Keratinocyte (primary cell): ENCODE data around the gene CNKSR3. TPM values are rescaled to one million over a fixed set of nuclear protein-coding genes. Genes with fewer than 3 reads are reported as not detected.

Experiments
- DNase-seq: peaks from one replicate; pipeline ENCODE4 v3.0.0-alpha.2; 2011; ENCODE audit warnings: low read depth, missing footprints, low spot score
- FAIRE-seq: peaks from 2 replicates; lab custom pipeline; 2011; peaks lifted over from hg19 to GRCh38; lab: Jason Lieb, UNC
- H2AFZ ChIP-seq: 2 replicates; pipeline ENCODE4 v1.6.0; 2012; ENCODE audit warnings: low read length, control low read depth, inconsistent platforms; ENCODE audit not compliant: control insufficient read depth
- H3K27ac ChIP-seq: 2 replicates; pipeline ENCODE4 v1.5.1; 2011; ENCODE audit warnings: low read length; ENCODE audit not compliant: control insufficient read depth, insufficient read depth
- H3K27me3 ChIP-seq: 3 replicates; pipeline ENCODE4 v1.6.0; 2011; ENCODE audit warnings: low read length; ENCODE audit not compliant: control insufficient read depth, insufficient read depth; ENCODE audit errors: extremely low read depth
- H3K36me3 ChIP-seq, 2 experiments: 2 replicates in 1 of 2; 3 replicates in 1 of 2; pipeline ENCODE4 v1.5.1; 2011; ENCODE audit warnings: low read length in 2 of 2, mild to moderate bottlenecking in 1 of 2; ENCODE audit not compliant: control insufficient read depth in 2 of 2, insufficient read depth in 2 of 2; ENCODE audit errors: extremely low read depth in 1 of 2
- H3K4me1 ChIP-seq: 3 replicates; pipeline ENCODE4 v1.5.1; 2011; ENCODE audit warnings: low read length; ENCODE audit not compliant: control insufficient read depth, insufficient read depth; ENCODE audit errors: extremely low read depth
- H3K4me2 ChIP-seq: 3 replicates; pipeline ENCODE4 v1.6.0; 2011; ENCODE audit warnings: low read depth, low read length; ENCODE audit not compliant: control insufficient read depth, insufficient read depth; ENCODE audit errors: extremely low read depth
- H3K4me3 ChIP-seq, 3 experiments: fragments of 200-600 bp in 1 of 3; sonication (generic) in 1 of 3; 2 replicates in 2 of 3; 3 replicates in 1 of 3; pipeline ENCODE4 v1.5.1; 2011 to 2016; ENCODE audit warnings: low read length in 3 of 3, mild to moderate bottlenecking in 3 of 3, control low read depth in 2 of 3, inconsistent platforms in 1 of 3, low read depth in 1 of 3, mixed read lengths in 1 of 3, mixed run types in 1 of 3, moderate library complexity in 1 of 3; ENCODE audit not compliant: control insufficient read depth in 2 of 3, insufficient read depth in 2 of 3; ENCODE audit errors: extremely low read depth in 1 of 3
- H3K79me2 ChIP-seq: 2 replicates; pipeline ENCODE4 v1.6.0; 2012; ENCODE audit warnings: low read length; ENCODE audit not compliant: control insufficient read depth, insufficient read depth
- H3K9ac ChIP-seq: 3 replicates; pipeline ENCODE4 v1.6.0; 2011; ENCODE audit warnings: low read length; ENCODE audit not compliant: control insufficient read depth, insufficient read depth; ENCODE audit errors: extremely low read depth
- H3K9me1 ChIP-seq: 3 replicates; pipeline ENCODE4 v1.6.0; 2011; ENCODE audit warnings: low read length; ENCODE audit not compliant: control insufficient read depth, insufficient read depth; ENCODE audit errors: extremely low read depth
- H3K9me3 ChIP-seq: 2 replicates; pipeline ENCODE4 v1.5.1; 2012; ENCODE audit warnings: low read depth, low read length; ENCODE audit not compliant: control insufficient read depth
- H4K20me1 ChIP-seq: 3 replicates; pipeline ENCODE4 v1.6.0; 2011; ENCODE audit warnings: low read length; ENCODE audit not compliant: control insufficient read depth, insufficient read depth; ENCODE audit errors: extremely low read depth
- CTCF ChIP-seq, 3 experiments: IDR thresholded peaks in 1 of 3; conservative IDR thresholded peaks in 1 of 3; optimal IDR thresholded peaks in 1 of 3; 2 replicates in 2 of 3; 3 replicates in 1 of 3; pipeline versions ENCODE3 to v1.5.1; 2011; ENCODE audit warnings: low read length in 3 of 3, mild to moderate bottlenecking in 3 of 3, moderate library complexity in 2 of 3, control low read depth in 1 of 3, inconsistent platforms in 1 of 3; ENCODE audit not compliant: insufficient read depth in 2 of 3; ENCODE audit errors: extremely low read depth in 1 of 3
- EZH2 ChIP-seq: IDR thresholded peaks from one replicate; pipeline ENCODE4 v1.6.1; 2012; ENCODE audit warnings: inconsistent platforms, mild to moderate bottlenecking, low read length, moderate library complexity
- dilution Hi-C: fragments of 300-500 bp; cut with MboI; formaldehyde crosslinking; loops from one replicate; pipeline ENCODE4 v1.7.0; 2020; ENCODE audit warnings: low sequenced_read_pairs; ENCODE audit not compliant: extremely low pct_ligation_motif_present
- polyA plus RNA-seq, 5 experiments: library from polyadenylated mRNA; depleted of rRNA in 3 of 5; stranded (reverse) in 3 of 5; stranded (forward) in 1 of 5; unstranded in 1 of 5; fragments of >200 nt; gene quantifications; 1 replicate in 1 of 5; 2 replicates in 3 of 5; 3 replicates in 1 of 5; pipeline versions ENCODE4 v1.2.1 to v1.2.3, GENCODE V29; 2011 to 2012; ENCODE audit warnings: missing spikeins in 2 of 5, low read depth in 1 of 5, low replicate concordance in 1 of 5

Gene CNKSR3
- polyA plus RNA-seq, 1 donor (not counting 4 experiments of a cell fraction or from before 2014, with no cell fraction given) = 2.0 TPM

GRCh38 chr6:154461348-154461747, 49.1 kb downstream of the CNKSR3 start:
- H3K9me1 ChIP-seq = peaks cover 2% of the 10 kb centered on the region
- H3K27ac ChIP-seq = no peak overlapping the region
- H3K4me1 ChIP-seq = peaks cover 23% of the 10 kb centered on the region
- no peak for TF ChIP-seq CTCF (optimal IDR thresholded peaks at IDR 0.05 in 1 of 3, IDR thresholded peaks at IDR 0.05 in 1 of 3, conservative IDR thresholded peaks at IDR 0.05 in 1 of 3; ENCODE audit: extremely low read depth in 1 of 3, insufficient read depth in 2 of 3, low read length in 3 of 3)
- H3K4me2 ChIP-seq = no peak overlapping the region
- H3K4me3 ChIP-seq = no peak overlapping the region
- no peaks in the 10 kb centered on the region for H3K79me2 ChIP-seq
- H3K9me3 ChIP-seq = no peaks in the 10 kb centered on the region
- dilution Hi-C loops = loop anchor here (25.0 kb wide), 1 partner anchor 299 kb away; no protein-coding TSS in a partner anchor
- no peaks in the 10 kb centered on the region for H3K27me3 ChIP-seq
- no peak overlapping the region for H3K9ac ChIP-seq
- no peaks in the 10 kb centered on the region for H3K36me3 ChIP-seq
- H2AFZ ChIP-seq = no peak overlapping the region
- DNase-seq = no peak
- no peak for FAIRE-seq
- H4K20me1 ChIP-seq = no peaks in the 10 kb centered on the region

- Histone ChIP-seq H3K9me3 (no peaks in the 10 kb centered on the region), H3K27ac (no peak overlapping the region), H3K4me3 (no peak overlapping the region), H3K79me2 (no peaks in the 10 kb centered on the region), H3K36me3 (no peaks in the 10 kb centered on the region), H3K4me2 (no peak overlapping the region), H4K20me1 (no peaks in the 10 kb centered on the region), H2AFZ (no peak overlapping the region), H3K27me3 (no peaks in the 10 kb centered on the region), H3K4me1 (peaks cover 14% of the 10 kb centered on the region), H3K9me1 (peaks cover 2% of the 10 kb centered on the region), H3K9ac (no peak overlapping the region)
- DNase-seq (no peak), FAIRE-seq (no peak)
- dilution Hi-C loops = loop anchor here (25.0 kb wide), 1 partner anchor 298 kb away; no protein-coding TSS in a partner anchor
- no peak for TF ChIP-seq EZH2
- no peak for TF ChIP-seq CTCF (optimal IDR thresholded peaks at IDR 0.05 in 1 of 3, IDR thresholded peaks at IDR 0.05 in 1 of 3, conservative IDR thresholded peaks at IDR 0.05 in 1 of 3; ENCODE audit: extremely low read depth in 1 of 3, insufficient read depth in 2 of 3, low read length in 3 of 3)
Observed at GRCh38 chr6:154460306-154461071, 50.0 kb downstream of the CNKSR3 start.
